HG03039 (cell line): ENCODE data around the gene INTS3.
"Not testable (repeated sequence)": the region's sequence is repeated elsewhere in the genome, so short reads cannot be mapped to it uniquely, and the experiment has no call there.

Source experiments
- ATAC-seq: cut with Tn5 transposase; IDR thresholded peaks from one replicate; pipeline ENCODE4 v1.9.1; 2021; ENCODE audit warnings: mild to moderate bottlenecking, moderate library complexity; ENCODE audit not compliant: unreplicated experiment

The INTS3 gene

GRCh38 chr1:153705484-153705883, 22.4 kb upstream of the INTS3 start:
- ATAC-seq: no peak

- no peak for ATAC-seq
Measured at GRCh38 chr1:153711026-153711425, 16.8 kb upstream of the INTS3 start.

GRCh38 chr1:153716211-153716610, 11.6 kb upstream of the INTS3 start:
- not testable (repeated sequence) for ATAC-seq

- ATAC-seq: no peak
Measured at GRCh38 chr1:153717330-153717729, 10.5 kb upstream of the INTS3 start.

- ATAC-seq: no peak
Measured at GRCh38 chr1:153723687-153724086, 4.2 kb upstream of the INTS3 start.

GRCh38 chr1:153724634-153725033, 3.2 kb upstream of the INTS3 start:
- ATAC-seq: not testable (repeated sequence)

GRCh38 chr1:153728305-153729066, 636 bp downstream of the INTS3 start:
- ATAC-seq: no peak

- no peak for ATAC-seq
Measured at GRCh38 chr1:153730468-153730988, 2.7 kb downstream of the INTS3 start.

GRCh38 chr1:153733970-153734369, 6.1 kb downstream of the INTS3 start:
- ATAC-seq: no peak

- ATAC-seq: no peak
Measured at GRCh38 chr1:153734396-153735089, 6.7 kb downstream of the INTS3 start.

GRCh38 chr1:153735090-153735420, 7.2 kb downstream of the INTS3 start:
- ATAC-seq: no peak

GRCh38 chr1:153741986-153742385, 14.1 kb downstream of the INTS3 start:
- ATAC-seq: no peak

- ATAC-seq: no peak
Measured at GRCh38 chr1:153742411-153743142, 14.7 kb downstream of the INTS3 start.

- ATAC-seq: no peak
Measured at GRCh38 chr1:153745417-153745816, 17.6 kb downstream of the INTS3 start.

- ATAC-seq: no peak
Measured at GRCh38 chr1:153746174-153746573, 18.3 kb downstream of the INTS3 start.

- ATAC-seq: no peak
Measured at GRCh38 chr1:153748903-153749302, 21.1 kb downstream of the INTS3 start.

- ATAC-seq: peak; percentile 64
Measured at GRCh38 chr1:153749408-153750005, 21.7 kb downstream of the INTS3 start.

GRCh38 chr1:153750026-153750995, 22.5 kb downstream of the INTS3 start:
- no peak for ATAC-seq

- ATAC-seq: no peak
Measured at GRCh38 chr1:153752072-153752471, 24.2 kb downstream of the INTS3 start.

- ATAC-seq: no peak
Measured at GRCh38 chr1:153752571-153753195, 24.8 kb downstream of the INTS3 start.
